Measurements from ENCODE around the gene PLSCR1. TPM values are rescaled to one million over a fixed set of nuclear protein-coding genes. Genes with fewer than 3 reads are reported as not detected.
A peak's percentile ranks its signal among the peaks of the same experiment; 100 is the strongest.
"Not testable (repeated sequence)": the region's sequence is repeated elsewhere in the genome, so short reads cannot be mapped to it uniquely, and the experiment has no call there.

Gene PLSCR1
- polyA plus RNA-seq, 2 donors = 35.0 to 37.4 TPM

DNA sequence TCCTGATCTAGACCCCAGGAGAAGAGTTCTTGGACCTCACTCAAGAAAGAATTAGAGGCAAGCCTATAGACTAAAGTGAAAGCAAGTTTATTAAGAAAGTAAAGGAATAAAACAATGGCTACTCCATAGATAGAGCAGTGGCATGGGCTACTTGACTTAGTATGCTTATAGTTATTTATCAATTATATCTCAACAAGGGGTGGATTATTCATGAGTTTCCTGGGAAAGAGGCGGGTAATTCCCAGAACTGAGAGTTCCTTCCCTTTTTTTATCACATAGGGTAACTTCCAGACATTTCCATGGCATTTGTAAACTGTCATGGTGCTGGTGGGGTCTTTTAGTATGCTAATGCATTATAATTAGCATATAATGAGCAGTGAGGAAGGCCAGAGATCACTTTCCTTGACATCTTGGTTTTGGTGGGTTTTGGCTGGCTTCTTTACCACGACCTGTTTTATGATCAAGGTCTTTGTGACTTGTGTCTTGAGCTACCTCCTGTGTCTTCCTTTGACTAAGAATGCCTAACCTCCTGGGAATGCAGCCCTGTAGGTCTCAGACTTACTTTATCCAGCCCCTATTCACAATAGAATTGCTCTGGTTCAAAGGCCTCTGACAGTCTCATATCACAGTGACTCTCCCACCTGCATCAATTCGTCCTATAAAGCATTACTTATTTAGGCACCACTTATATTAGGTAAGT, 39.8 kb downstream of the PLSCR1 start:
- 68 to 74% methylated on average over 3 of the region's 3 CpGs for WGBS, 2 donors
- peaks cover 0 to 4% of the 10 kb centered on the region in 2 donors for H3K4me1 ChIP-seq (ENCODE audit: control insufficient read depth in 2 of 2, insufficient read depth in 2 of 2, low read length in 1 of 2)
- H3K27ac ChIP-seq (ENCODE audit: low read depth in 2 of 2, low read length in 1 of 2) = peak overlapping the region in 1 of 2 donors; percentile 31
- no peaks in the 10 kb centered on the region for H3K9me3 ChIP-seq (ENCODE audit: control insufficient read depth in 2 of 2, insufficient read depth in 1 of 2, low read depth in 1 of 2, low read length in 1 of 2)
- no peaks in the 10 kb centered on the region for H3K36me3 ChIP-seq (ENCODE audit: control insufficient read depth in 2 of 2, insufficient read depth in 2 of 2, low read length in 1 of 2)
- no peak overlapping the region for H3K4me3 ChIP-seq (ENCODE audit: low read depth in 1 of 2, low read length in 2 of 2)
- no peaks in the 10 kb centered on the region for H3K27me3 ChIP-seq (ENCODE audit: control insufficient read depth in 1 of 2, insufficient read depth in 2 of 2, low read length in 2 of 2)

- H3K4me3 ChIP-seq (ENCODE audit: low read depth in 1 of 2, low read length in 2 of 2) = no peak overlapping the region
- H3K36me3 ChIP-seq (ENCODE audit: control insufficient read depth in 2 of 2, insufficient read depth in 2 of 2, low read length in 1 of 2) = no peaks in the 10 kb centered on the region
- no peaks in the 10 kb centered on the region for H3K9me3 ChIP-seq (ENCODE audit: control insufficient read depth in 2 of 2, insufficient read depth in 1 of 2, low read depth in 1 of 2, low read length in 1 of 2)
- no peaks in the 10 kb centered on the region for H3K27me3 ChIP-seq (ENCODE audit: control insufficient read depth in 1 of 2, insufficient read depth in 2 of 2, low read length in 2 of 2)
- WGBS, 2 donors = 66 to 70% methylated on average over 12 of the region's 12 CpGs
- H3K27ac ChIP-seq (ENCODE audit: low read depth in 2 of 2, low read length in 1 of 2) = peak overlapping the region; percentile 67 to 77
- H3K4me1 ChIP-seq (ENCODE audit: control insufficient read depth in 2 of 2, insufficient read depth in 2 of 2, low read length in 1 of 2) = peaks cover 0 to 4% of the 10 kb centered on the region in 2 donors
These were observed 40.8 kb downstream of the PLSCR1 start for GRCh38 chr3:146503461-146504202.

DNA sequence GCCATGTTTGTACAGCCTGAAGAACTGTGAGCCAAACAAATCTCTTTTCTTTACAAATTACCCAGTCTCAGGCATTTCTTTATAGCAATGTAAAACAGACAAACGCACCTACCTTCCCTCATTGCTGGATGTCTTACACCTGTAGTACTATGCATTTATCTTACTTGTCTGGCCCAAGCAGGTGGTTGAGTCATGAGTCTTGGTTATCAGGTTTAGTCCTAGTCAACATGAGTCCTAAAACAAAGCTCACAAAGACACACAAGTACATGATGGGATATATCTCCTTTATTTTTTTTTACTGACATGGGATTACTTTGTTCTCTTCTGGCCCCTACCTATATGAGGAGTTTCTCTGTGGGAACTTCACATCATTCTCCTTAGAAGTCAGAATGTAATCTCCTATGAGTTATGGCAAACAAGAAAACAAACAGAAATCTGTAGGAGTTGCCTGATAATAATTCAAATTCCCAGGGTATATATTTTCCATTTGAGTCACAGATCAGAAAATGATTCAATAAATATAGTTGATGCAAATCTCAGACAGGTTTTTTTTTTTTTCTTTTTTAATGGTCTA, 41.4 kb downstream of the PLSCR1 start:
- H3K27me3 ChIP-seq (ENCODE audit: control insufficient read depth in 1 of 2, insufficient read depth in 2 of 2, low read length in 2 of 2) = no peaks in the 10 kb centered on the region
- peak overlapping the region; percentile 40 to 67 for H3K27ac ChIP-seq (ENCODE audit: low read depth in 2 of 2, low read length in 1 of 2)
- H3K4me1 ChIP-seq (ENCODE audit: control insufficient read depth in 2 of 2, insufficient read depth in 2 of 2, low read length in 1 of 2) = peaks cover 0 to 4% of the 10 kb centered on the region in 2 donors
- H3K4me3 ChIP-seq (ENCODE audit: low read depth in 1 of 2, low read length in 2 of 2) = no peak overlapping the region
- H3K36me3 ChIP-seq (ENCODE audit: control insufficient read depth in 2 of 2, insufficient read depth in 2 of 2, low read length in 1 of 2) = no peaks in the 10 kb centered on the region
- no peaks in the 10 kb centered on the region for H3K9me3 ChIP-seq (ENCODE audit: control insufficient read depth in 2 of 2, insufficient read depth in 1 of 2, low read depth in 1 of 2, low read length in 1 of 2)
- 66 to 73% methylated on average over 1 of the region's 1 CpG for WGBS, 2 donors

- H3K9me3 ChIP-seq (ENCODE audit: control insufficient read depth in 2 of 2, insufficient read depth in 1 of 2, low read depth in 1 of 2, low read length in 1 of 2) = peaks cover 0 to 3% of the 10 kb centered on the region in 2 donors
- peaks cover 0 to 4% of the 10 kb centered on the region in 2 donors for H3K4me1 ChIP-seq (ENCODE audit: control insufficient read depth in 2 of 2, insufficient read depth in 2 of 2, low read length in 1 of 2)
- no peak overlapping the region for H3K4me3 ChIP-seq (ENCODE audit: low read depth in 1 of 2, low read length in 2 of 2)
- H3K36me3 ChIP-seq (ENCODE audit: control insufficient read depth in 2 of 2, insufficient read depth in 2 of 2, low read length in 1 of 2) = no peaks in the 10 kb centered on the region
- no peak overlapping the region for H3K27ac ChIP-seq (ENCODE audit: low read depth in 2 of 2, low read length in 1 of 2)
- H3K27me3 ChIP-seq (ENCODE audit: control insufficient read depth in 1 of 2, insufficient read depth in 2 of 2, low read length in 2 of 2) = no peaks in the 10 kb centered on the region
These were observed 42.7 kb downstream of the PLSCR1 start for GRCh38 chr3:146501752-146502151.

GRCh38 chr3:146499701-146500100, 44.7 kb downstream of the PLSCR1 start:
- H3K9me3 ChIP-seq (ENCODE audit: control insufficient read depth in 2 of 2, insufficient read depth in 1 of 2, low read depth in 1 of 2, low read length in 1 of 2) = peaks cover 0 to 3% of the 10 kb centered on the region in 2 donors
- no peaks in the 10 kb centered on the region for H3K36me3 ChIP-seq (ENCODE audit: control insufficient read depth in 2 of 2, insufficient read depth in 2 of 2, low read length in 1 of 2)
- H3K4me1 ChIP-seq (ENCODE audit: control insufficient read depth in 2 of 2, insufficient read depth in 2 of 2, low read length in 1 of 2) = peaks cover 0 to 4% of the 10 kb centered on the region in 2 donors
- WGBS, 2 donors = 77 to 80% methylated on average over 1 of the region's 1 CpG
- H3K27ac ChIP-seq (ENCODE audit: low read depth in 2 of 2, low read length in 1 of 2) = no peak overlapping the region
- no peaks in the 10 kb centered on the region for H3K27me3 ChIP-seq (ENCODE audit: control insufficient read depth in 1 of 2, insufficient read depth in 2 of 2, low read length in 2 of 2)
- no peak overlapping the region for H3K4me3 ChIP-seq (ENCODE audit: low read depth in 1 of 2, low read length in 2 of 2)

GRCh38 chr3:146498002-146498736, 46.2 kb downstream of the PLSCR1 start:
- Histone ChIP-seq H3K27ac (ENCODE audit: low read depth in 2 of 2, low read length in 1 of 2) (no peak overlapping the region), H3K9me3 (ENCODE audit: control insufficient read depth in 2 of 2, insufficient read depth in 1 of 2, low read depth in 1 of 2, low read length in 1 of 2) (peaks cover 0 to 3% of the 10 kb centered on the region in 2 donors), H3K4me3 (ENCODE audit: low read depth in 1 of 2, low read length in 2 of 2) (no peak overlapping the region), H3K36me3 (ENCODE audit: control insufficient read depth in 2 of 2, insufficient read depth in 2 of 2, low read length in 1 of 2) (no peaks in the 10 kb centered on the region), H3K4me1 (ENCODE audit: control insufficient read depth in 2 of 2, insufficient read depth in 2 of 2, low read length in 1 of 2) (no peaks in the 10 kb centered on the region), H3K27me3 (ENCODE audit: control insufficient read depth in 1 of 2, insufficient read depth in 2 of 2, low read length in 2 of 2) (no peaks in the 10 kb centered on the region)
- WGBS, 2 donors = 85 to 86% methylated on average over 13 of the region's 13 CpGs

DNA sequence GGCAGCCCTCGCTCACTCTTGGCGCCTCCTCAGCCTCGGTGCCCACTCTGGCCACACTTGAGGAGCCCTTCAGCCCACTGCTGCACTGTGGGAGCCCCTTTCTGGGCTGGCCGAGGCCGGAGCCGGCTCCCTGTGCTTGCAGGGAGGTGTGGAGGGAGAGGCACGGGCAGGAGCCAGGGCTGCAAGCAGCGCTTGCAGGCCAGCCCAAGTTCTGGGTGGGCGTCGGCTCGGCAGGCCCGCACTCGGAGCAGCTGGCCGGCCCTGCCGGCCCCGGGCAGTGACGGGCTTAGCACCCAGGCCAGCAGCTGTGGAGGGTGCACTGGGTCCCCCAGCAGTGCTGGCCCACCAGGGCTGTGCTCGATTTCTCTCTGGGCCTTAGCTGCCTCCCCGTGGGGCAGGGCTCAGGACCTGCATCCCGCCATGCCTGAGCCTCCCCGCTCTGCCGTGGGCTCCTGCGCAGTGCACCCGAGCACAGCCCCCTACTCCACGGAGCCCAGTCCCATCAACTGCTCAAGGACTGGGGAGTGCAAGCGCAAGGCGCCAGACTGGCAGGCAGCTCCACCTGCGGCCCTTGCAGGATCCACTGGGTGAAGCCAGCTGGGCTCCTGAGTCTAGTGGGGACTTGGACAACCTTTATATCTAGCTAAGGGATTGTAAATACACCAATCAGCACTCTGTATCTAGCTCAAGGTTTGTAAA, 47.1 kb downstream of the PLSCR1 start:
- not testable (repeated sequence) for H3K4me3 ChIP-seq (ENCODE audit: low read depth in 1 of 2, low read length in 2 of 2); H3K27me3 ChIP-seq (ENCODE audit: control insufficient read depth in 1 of 2, insufficient read depth in 2 of 2, low read length in 2 of 2); H3K27ac ChIP-seq (ENCODE audit: low read depth in 2 of 2, low read length in 1 of 2); H3K36me3 ChIP-seq (ENCODE audit: control insufficient read depth in 2 of 2, insufficient read depth in 2 of 2, low read length in 1 of 2); H3K9me3 ChIP-seq (ENCODE audit: control insufficient read depth in 2 of 2, insufficient read depth in 1 of 2, low read depth in 1 of 2, low read length in 1 of 2); H3K4me1 ChIP-seq (ENCODE audit: control insufficient read depth in 2 of 2, insufficient read depth in 2 of 2, low read length in 1 of 2)
- 94 to 98% methylated on average over 28 of the region's 28 CpGs for WGBS, 2 donors

- H3K9me3 ChIP-seq (ENCODE audit: control insufficient read depth in 2 of 2, insufficient read depth in 1 of 2, low read depth in 1 of 2, low read length in 1 of 2) = peaks cover 0 to 3% of the 10 kb centered on the region in 2 donors
- H3K27ac ChIP-seq (ENCODE audit: low read depth in 2 of 2, low read length in 1 of 2) = no peak overlapping the region
- H3K4me3 ChIP-seq (ENCODE audit: low read depth in 1 of 2, low read length in 2 of 2) = no peak overlapping the region
- H3K36me3 ChIP-seq (ENCODE audit: control insufficient read depth in 2 of 2, insufficient read depth in 2 of 2, low read length in 1 of 2) = no peaks in the 10 kb centered on the region
- no peaks in the 10 kb centered on the region for H3K4me1 ChIP-seq (ENCODE audit: control insufficient read depth in 2 of 2, insufficient read depth in 2 of 2, low read length in 1 of 2)
- WGBS, 2 donors = 53 to 68% methylated on average over 1 of the region's 1 CpG
- H3K27me3 ChIP-seq (ENCODE audit: control insufficient read depth in 1 of 2, insufficient read depth in 2 of 2, low read length in 2 of 2) = no peaks in the 10 kb centered on the region
These were observed 47.7 kb downstream of the PLSCR1 start for GRCh38 chr3:146496726-146497125.

DNA sequence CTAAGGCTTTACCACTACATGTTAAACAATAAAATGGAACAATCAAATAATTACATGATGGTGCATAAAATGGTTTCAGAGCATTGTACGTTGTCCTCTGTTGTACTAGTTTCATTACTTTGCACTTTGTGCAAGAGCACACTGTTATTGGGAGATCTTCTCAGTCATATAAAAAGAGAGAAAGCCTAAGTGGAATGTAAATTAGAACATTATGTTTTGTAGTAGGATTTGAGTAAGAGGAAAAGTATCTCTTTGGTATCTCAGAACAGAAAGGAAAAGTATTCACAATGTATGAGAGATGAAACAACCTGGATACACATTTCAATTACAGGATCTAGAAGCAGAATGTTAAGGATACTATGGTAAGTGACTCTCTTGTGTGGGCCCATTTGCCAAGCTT, 48.2 kb downstream of the PLSCR1 start:
- Histone ChIP-seq H3K4me3 (ENCODE audit: low read depth in 1 of 2, low read length in 2 of 2) (no peak overlapping the region), H3K4me1 (ENCODE audit: control insufficient read depth in 2 of 2, insufficient read depth in 2 of 2, low read length in 1 of 2) (no peaks in the 10 kb centered on the region), H3K27ac (ENCODE audit: low read depth in 2 of 2, low read length in 1 of 2) (no peak overlapping the region), H3K27me3 (ENCODE audit: control insufficient read depth in 1 of 2, insufficient read depth in 2 of 2, low read length in 2 of 2) (no peaks in the 10 kb centered on the region), H3K36me3 (ENCODE audit: control insufficient read depth in 2 of 2, insufficient read depth in 2 of 2, low read length in 1 of 2) (no peaks in the 10 kb centered on the region), H3K9me3 (ENCODE audit: control insufficient read depth in 2 of 2, insufficient read depth in 1 of 2, low read depth in 1 of 2, low read length in 1 of 2) (peaks cover 0 to 3% of the 10 kb centered on the region in 2 donors)
- WGBS, 2 donors = 43 to 60% methylated on average over 1 of the region's 1 CpG
